Left lung (tissue), 10 donors: ENCODE results near the gene ZBTB20. TPM values are rescaled to one million over a fixed set of nuclear protein-coding genes. Genes with fewer than 3 reads are reported as not detected.

Source experiments
- ATAC-seq: fragments of 200-7000 bp; cut with Tn5 transposase; one replicate; pipeline ENCODE4 v1.9.1; 2020; ENCODE audit warnings: moderate library complexity
- DNase-seq, 4 donors: peaks; one replicate each; pipeline ENCODE4 v3.0.0-alpha.2; 2013 to 2020
- H3K27ac ChIP-seq, 2 donors: fragments of 200-600 bp; sonication (generic) in 1 of 2; one replicate each; pipeline versions ENCODE4 v1.5.0 to v1.8.0; 2020 to 2021
- H3K27me3 ChIP-seq, 2 donors: fragments of 200-600 bp; sonication (generic) in 1 of 2; one replicate each; pipeline versions ENCODE4 v1.5.0 to v1.8.0; 2020 to 2021
- H3K36me3 ChIP-seq, 2 donors: fragments of 200-600 bp; sonication (generic) in 1 of 2; one replicate each; pipeline versions ENCODE4 v1.5.0 to v1.8.0; 2020 to 2021
- H3K4me1 ChIP-seq, 2 donors: fragments of 200-600 bp; one replicate each; pipeline ENCODE4 v1.8.0; 2021
- H3K4me3 ChIP-seq, 2 donors: fragments of 200-600 bp; sonication (generic) in 1 of 2; one replicate each; pipeline versions ENCODE4 v1.5.0 to v1.8.0; 2020 to 2021; ENCODE audit warnings: mild to moderate bottlenecking in 1 of 2
- H3K9me3 ChIP-seq, 2 donors: fragments of 200-600 bp; sonication (generic) in 1 of 2; one replicate each; pipeline versions ENCODE4 v1.5.0 to v1.8.0; 2020 to 2021
- CTCF ChIP-seq, 2 donors: fragments of 200-600 bp; sonication (generic) in 1 of 2; IDR thresholded peaks; one replicate each; pipeline versions ENCODE4 v1.5.0 to v1.8.0; 2021; ENCODE audit warnings: antibody characterized with exemption in 2 of 2
- intact Hi-C, 2 donors: fragments of 100-400 bp; cut with DNase I; formaldehyde crosslinking; loops; one replicate each; pipeline versions ENCODE4 v1.11.2 to v1.14.2; 2022
- polyA plus RNA-seq, 6 donors: library from polyadenylated mRNA; unstranded; fragments of 120-200 nt; gene quantifications; one replicate each; pipeline ENCODE4 v1.2.1, GENCODE V29; 2013; ENCODE audit not compliant: insufficient read length in 6 of 6
- total RNA-seq, 2 donors: library from RNA; stranded (reverse); fragmentation: NEBNext Ultra II Directional; extraction: Animal tissue kit (Norgen Biotek cat#: 25700); gene quantifications; one replicate each; pipeline ENCODE4 v1.2.1, GENCODE V29; 2021
- donor health status: DM: no; HTN: yes; CAD: no.
- donor health status: DM: no; HTN: no; CAD: no.

The ZBTB20 gene
- total and polyA plus RNA-seq, 8 donors = 1.1 to 63.5 (median 6.0) TPM

GRCh38 chr3:114436182-114436581 lies 710.9 kb downstream of the ZBTB20 start:
- TF ChIP-seq CTCF (IDR thresholded peaks at IDR 0.05) = no peak
- H3K4me3 ChIP-seq = no peak overlapping the region
- H3K36me3 ChIP-seq = no peaks in the 10 kb centered on the region
- DNase-seq = no peak
- H3K27ac ChIP-seq = no peak overlapping the region
- no peak for ATAC-seq
- no peaks in the 10 kb centered on the region for H3K4me1 ChIP-seq
- intact Hi-C loops = no loop called here
- H3K27me3 ChIP-seq = no peaks in the 10 kb centered on the region
- H3K9me3 ChIP-seq = no peaks in the 10 kb centered on the region

GRCh38 chr3:114435386-114436115 lies 711.5 kb downstream of the ZBTB20 start:
- no peak for ATAC-seq
- no peaks in the 10 kb centered on the region for H3K4me1 ChIP-seq

GRCh38 chr3:114432310-114432709 lies 714.8 kb downstream of the ZBTB20 start:
- no peaks in the 10 kb centered on the region for H3K4me1 ChIP-seq
- no peak overlapping the region for H3K27ac ChIP-seq
- DNase-seq (no peak), ATAC-seq (no peak)
- no peak for TF ChIP-seq CTCF (IDR thresholded peaks at IDR 0.05)
- intact Hi-C loops = no loop called here
- H3K27me3 ChIP-seq = no peaks in the 10 kb centered on the region
- no peaks in the 10 kb centered on the region for H3K9me3 ChIP-seq
- H3K4me3 ChIP-seq = no peak overlapping the region
- no peaks in the 10 kb centered on the region for H3K36me3 ChIP-seq

More at GRCh38 chr3:114435386-114436115, 711.5 kb downstream of the ZBTB20 start:
- DNase-seq = no peak
- no peak overlapping the region for H3K27ac ChIP-seq
- no peak for TF ChIP-seq CTCF (IDR thresholded peaks at IDR 0.05)
- no peak overlapping the region for H3K4me3 ChIP-seq
- no peaks in the 10 kb centered on the region for H3K9me3 ChIP-seq
- intact Hi-C loops = no loop called here
- H3K27me3 ChIP-seq = no peaks in the 10 kb centered on the region
- no peaks in the 10 kb centered on the region for H3K36me3 ChIP-seq

GRCh38 chr3:114428044-114428595 lies 719.0 kb downstream of the ZBTB20 start:
- Histone ChIP-seq H3K9me3 (no peaks in the 10 kb centered on the region), H3K4me1 (no peaks in the 10 kb centered on the region), H3K27ac (no peak overlapping the region), H3K36me3 (no peaks in the 10 kb centered on the region), H3K4me3 (no peak overlapping the region), H3K27me3 (no peaks in the 10 kb centered on the region)
- no peak for TF ChIP-seq CTCF (IDR thresholded peaks at IDR 0.05)
- DNase-seq = no peak
- intact Hi-C loops = no loop called here
- no peak for ATAC-seq

- Histone ChIP-seq H3K27me3 (no peaks in the 10 kb centered on the region), H3K27ac (no peak overlapping the region), H3K4me3 (no peak overlapping the region), H3K9me3 (no peaks in the 10 kb centered on the region), H3K36me3 (no peaks in the 10 kb centered on the region), H3K4me1 (no peaks in the 10 kb centered on the region)
- intact Hi-C loops = no loop called here
- TF ChIP-seq CTCF (IDR thresholded peaks at IDR 0.05) = no peak
- DNase-seq (no peak), ATAC-seq (no peak)
Measured at GRCh38 chr3:114427285-114428043, 719.6 kb downstream of the ZBTB20 start.
